Activated CD8-positive, alpha-beta memory T cell treated with anti-CD3 and anti-CD28 coated beads, Interleukin-2, amount 50 U/mL, for 48 hours (primary cell): ENCODE measurements around the gene FGFR2.
A peak's percentile ranks its signal among the peaks of the same experiment; 100 is the strongest.

Experiments
- DNase-seq: peaks from one replicate; pipeline ENCODE4 v3.0.0-alpha.2; 2020

Gene FGFR2

DNA sequence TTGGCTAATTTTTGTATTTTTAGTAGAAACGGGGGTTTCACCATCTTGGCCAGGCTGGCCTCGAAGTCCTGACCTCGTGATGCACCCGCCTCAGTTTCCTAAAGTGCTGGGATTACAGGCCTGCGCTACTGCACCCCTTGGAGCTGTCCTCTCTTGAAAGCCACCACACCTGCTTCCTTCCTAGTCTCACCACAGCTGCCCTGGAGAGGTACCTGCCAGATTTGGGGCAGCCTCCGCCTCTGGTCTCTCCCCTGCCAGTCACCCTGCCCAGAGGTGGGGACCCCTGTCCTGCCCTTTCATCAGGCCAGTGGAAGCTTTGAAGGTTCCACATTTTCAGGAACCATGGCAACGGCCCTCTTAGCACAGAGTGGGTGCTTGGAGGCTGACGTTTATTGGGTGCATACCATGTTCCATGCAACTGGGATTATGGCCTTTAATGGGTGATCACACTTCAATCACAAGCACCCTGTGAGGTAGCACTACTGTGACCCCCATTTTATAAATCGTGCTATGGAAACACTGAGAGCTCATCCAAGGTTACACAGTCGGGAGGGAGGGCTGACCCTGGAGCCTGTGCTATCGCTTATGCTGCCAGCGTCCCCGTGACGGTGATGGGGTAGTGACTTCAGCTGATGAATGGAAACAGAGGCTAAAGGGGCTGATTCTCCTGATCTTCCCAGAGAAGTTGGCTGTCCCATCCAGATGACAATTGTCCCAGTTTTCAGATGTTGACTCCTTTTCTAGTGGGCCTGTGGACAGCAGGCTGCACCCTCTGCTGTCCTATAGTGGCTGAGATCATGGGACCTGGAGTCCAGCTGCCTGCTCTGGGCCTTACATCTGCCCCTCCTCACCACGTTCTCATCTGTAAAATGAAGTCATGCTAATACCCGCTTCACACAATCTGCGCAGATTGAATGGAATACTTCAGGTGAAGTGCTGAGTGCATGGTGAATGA, 11.5 kb upstream of the FGFR2 start:
- no peak for DNase-seq

DNA sequence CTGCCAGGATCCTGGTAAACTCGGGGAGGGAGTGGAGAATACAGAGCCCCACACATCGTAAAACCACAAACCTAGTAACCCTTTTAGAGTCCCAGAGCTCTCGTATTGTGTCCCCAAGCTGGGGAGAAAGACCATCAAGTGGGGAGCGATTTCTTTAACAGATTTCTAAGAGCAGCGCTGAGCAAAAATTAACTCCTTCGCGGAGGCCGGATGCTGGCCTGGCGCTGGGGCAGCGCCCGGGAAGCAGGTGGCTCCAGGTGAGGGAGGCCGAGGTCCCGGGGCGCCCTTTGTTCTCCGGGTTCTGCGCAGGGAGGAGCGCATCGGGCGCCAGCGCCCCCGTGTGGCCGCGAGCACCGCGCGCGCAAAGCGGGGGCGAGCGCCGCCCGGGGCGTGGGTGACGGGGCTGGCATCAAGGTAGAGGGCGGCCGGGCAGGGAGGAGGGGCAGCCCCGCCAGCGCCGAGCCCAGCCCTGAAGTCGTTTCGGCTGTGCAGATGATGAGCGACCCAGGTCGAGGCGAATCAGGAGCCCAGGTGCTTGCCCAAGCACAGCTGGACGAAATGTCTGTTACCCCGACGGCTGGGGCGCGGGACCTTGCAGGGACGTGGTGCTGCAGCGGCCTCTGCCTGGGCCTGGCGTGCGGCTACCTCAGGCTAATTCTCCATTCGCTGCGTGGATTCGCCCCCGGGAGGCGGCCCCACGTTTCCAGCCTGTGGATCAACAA, 10.4 kb upstream of the FGFR2 start:
- peak; percentile 79 for DNase-seq

DNA sequence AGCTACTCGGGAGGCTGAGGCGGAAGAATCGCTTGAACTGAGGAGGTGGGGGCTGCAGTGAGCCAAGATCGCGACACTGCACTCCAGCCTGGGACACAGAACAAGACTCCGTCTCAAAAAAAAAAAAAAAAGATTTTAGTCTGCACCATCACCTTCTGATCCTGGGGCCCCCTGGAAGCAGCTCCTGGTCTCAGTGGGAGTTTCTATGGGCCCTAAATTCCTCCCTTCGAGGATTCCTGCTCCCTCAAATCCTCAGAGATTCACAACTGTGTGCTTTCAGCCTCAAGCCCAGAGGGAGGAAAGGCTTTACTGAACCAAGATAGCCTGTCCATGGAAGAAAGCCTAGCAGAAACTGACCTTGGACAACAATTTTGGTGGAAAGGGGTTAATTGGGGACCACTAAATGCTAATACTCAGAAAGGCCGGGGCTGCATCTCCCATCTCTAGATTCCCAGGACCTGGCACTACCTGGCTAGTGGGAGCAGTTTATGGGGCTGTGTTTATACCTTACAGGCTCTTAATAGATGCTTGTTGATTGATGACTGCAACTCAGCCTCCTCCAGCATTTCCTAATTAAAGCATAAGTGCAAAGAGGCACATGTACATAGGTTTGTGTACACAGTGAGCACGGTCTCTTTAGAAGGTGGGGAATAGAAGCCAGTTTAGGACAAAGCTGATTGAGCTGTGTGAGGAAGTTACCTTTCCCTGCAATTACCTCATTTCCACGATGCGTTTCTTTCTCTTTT, 9.2 kb upstream of the FGFR2 start:
- no peak for DNase-seq

DNA sequence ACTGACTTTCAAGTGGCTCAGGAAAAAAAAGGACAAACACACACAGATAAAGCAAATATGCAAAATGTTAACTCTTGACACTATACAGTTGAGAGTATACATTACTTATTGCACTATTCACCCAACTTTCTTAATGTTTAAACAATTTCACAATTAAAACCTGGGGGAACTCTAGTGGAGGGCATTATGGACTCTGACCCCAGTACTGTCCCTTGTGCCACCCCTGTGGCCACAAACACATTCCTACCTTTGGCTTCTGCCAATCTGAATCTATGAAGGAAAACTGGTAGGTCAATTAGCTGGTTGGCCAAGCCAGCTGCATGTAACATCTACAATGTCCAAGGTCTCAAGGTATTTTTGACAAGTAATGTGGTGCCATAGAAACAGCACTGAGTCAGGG, 7.5 kb upstream of the FGFR2 start:
- DNase-seq, result no peak

DNA sequence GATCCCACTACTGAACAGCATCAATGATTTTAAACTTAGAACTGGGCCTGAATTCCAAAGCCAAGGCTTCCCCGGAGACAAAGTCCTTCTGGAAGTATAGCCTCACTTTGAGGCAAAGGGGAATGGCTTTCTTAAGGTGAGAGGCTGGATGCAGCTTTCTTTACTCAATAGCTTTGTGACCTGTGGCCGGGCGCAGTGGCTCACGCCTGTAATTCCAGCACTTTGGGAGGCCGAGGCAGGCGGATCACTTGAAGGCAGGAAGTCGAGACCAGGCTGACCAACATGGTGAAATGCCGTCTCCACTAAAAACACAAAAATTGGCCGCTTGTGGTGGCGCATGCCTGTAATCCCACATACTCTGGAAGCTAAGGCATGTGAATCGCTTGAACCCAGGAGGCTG, 3.2 kb upstream of the FGFR2 start:
- DNase-seq, result no peak

DNA sequence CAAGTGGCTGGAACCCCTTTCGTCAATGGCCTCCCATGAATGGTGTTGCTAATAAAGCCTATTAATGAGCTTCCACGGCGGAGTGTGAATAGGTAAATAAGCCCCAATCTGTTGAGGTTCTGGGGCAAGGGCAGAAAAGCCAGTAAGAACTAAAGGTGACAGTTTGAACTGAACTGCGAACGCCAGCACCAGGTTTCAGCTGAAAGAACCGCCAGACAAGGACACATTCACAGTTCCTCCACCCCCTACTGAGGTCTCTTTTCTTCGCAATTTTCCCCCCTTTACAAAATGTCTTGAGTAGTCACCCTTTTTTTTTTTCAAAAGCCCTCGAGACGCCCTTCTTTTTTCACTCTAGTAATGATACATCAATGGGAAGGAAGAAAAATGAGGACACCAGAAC, 2.4 kb upstream of the FGFR2 start:
- no peak for DNase-seq

DNA sequence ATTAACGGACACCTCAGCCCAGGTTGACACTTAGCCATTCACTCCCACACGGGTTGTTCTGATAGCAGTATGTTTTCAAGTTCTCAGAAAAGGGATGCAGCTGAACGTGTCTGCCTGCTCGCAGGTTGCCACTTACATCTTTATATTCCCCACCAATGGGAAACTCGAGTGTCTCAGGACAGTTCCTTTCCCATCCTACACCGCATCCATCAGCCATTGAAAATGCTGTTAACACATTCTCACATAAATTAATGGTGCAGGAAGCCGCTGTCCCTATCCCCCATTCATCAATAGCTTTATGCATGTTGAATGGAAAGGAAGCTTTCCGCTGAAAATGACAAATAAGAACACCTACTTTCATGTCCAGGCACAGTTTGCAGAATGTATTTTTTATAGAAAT, 1.7 kb upstream of the FGFR2 start:
- DNase-seq, result no peak

DNA sequence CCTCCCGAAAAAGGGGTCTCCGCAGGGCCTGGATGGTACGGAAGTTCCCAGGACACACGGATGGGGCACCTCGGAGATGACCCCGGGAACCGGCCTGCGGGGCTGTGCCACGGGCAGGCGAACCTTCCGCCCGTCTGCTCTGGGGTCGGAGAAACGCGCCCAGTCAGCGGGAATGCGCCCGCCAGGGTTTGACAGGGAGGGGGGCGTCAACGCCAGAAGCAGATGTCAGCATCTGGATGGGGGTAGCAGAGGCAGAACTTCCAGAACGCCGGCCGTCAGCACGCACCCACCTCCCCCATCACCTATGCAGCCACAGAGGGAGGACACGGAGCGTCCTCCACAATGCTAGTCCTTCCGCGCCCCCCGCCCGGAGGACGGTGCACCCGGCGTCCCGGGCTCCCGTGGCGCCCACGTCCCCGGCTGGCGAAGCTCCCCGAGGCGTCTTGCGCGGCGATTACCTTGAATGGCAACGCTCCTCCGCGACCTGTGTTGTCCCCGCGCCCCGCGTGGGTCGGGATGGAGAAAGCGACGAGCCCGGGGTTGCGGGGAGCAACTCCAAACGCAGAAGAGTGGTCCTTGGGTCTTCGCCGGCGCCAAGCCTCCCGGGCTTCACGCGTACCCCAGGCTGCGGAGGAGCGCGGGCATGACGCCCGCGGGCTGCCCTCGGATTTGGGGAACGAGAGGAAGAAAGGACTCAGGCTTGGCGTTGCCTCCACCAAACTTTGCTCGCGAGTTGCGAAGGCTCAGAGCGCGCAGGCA, 561 bp downstream of the FGFR2 start:
- DNase-seq, result no peak

DNA sequence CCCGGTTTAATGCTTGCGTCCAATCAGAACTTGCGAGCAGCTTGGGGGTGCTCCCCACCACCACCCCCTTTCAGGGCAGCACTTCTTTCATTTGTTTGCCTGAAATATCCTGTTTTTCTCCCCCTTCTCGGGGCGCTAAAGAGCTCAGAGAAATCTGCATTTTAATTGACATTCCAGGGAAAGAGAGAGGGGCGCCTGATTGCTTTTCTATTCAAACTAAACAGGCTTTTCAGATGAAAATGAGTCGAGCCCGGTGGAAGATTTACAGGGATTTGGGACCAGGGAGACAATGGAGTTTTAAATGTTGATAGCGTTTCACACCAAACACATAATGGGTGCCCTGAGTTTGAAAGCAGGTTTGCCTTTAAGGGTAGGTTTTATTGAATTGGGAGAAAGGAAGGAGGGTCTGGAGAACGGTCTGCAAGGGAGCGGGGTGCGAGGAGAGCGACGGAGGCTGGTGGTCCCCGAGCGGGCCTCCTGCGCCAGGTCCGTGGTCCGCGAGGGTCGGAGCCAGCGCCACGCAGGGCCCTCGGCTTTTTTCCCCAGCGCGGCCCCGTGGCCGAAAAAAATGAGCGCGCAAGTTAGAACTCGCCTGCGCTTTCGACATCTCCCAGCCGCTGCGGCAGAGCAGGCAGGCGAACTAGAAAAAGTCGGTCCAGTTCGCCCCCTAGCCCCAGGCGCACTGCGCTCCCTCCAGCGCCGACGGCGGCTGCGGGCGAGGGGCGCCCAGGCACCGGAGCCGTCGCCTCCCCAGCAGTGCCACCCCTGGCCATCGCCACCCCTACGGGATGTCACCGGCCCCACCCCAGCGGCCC, 1.3 kb downstream of the FGFR2 start:
- DNase-seq, result no peak

DNA sequence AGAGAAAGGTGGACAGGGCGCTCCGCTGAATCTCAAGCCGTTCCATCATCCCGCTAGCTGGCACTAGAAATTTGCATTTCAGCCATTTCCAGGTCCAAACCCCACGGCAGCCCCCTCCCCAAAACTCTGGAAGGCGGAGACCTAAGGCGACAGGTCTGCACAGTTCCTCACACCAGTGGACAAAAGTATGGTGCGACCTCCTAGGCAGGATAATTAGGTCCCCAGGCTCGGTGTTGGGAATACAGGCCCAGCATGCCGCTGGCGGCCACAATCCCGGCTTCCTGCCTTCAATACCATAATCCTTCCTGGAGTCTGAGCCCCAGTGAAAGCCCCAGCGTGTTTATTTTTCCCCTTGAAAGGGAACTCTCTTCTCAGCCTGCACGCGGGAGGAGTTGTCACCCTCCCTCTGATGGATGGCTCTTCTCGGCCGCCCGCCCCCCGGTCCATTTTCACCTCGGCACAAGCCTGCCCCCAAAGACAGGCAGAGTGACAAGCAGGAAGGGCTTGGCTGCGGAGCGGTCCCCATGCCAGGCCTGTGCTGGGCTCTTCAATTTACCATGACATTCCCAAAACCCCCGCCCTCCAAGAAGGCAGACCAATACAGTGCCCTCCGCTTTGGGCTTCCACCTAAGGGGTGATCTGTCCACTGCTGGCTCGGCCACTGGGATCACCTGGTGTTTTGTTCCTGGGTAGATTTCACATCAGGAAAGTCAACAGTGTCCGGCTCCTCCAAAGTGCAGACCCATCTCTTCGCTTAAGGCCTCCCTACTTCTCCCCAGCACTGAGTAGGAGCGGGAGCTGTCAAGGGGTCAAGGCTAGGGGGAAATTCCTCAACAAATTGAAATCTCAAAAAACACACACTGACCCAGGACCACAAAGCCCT, 2.2 kb downstream of the FGFR2 start:
- DNase-seq, result no peak

DNA sequence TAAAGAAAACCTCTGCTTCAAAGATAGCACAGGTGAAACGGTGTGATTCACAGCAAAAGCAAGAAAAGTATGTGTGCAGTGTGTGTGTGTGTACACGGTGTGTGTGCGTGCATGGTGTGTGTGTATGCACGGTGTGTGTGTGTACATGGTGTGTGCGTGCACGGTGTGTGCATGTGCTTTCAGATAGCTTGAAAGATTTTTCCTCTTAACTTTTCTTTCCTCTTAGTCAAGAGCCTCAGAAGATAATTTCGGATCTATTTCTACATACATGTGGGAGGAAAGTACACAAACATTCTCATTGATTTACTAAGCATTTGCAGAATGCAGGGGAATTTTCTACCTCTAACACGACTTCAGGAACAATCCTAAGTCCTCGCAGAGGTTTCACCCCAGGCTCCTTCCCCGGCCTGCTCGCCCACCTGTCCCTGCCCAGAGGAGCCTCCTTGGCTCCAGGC, 2.9 kb downstream of the FGFR2 start:
- DNase-seq, result no peak

DNA sequence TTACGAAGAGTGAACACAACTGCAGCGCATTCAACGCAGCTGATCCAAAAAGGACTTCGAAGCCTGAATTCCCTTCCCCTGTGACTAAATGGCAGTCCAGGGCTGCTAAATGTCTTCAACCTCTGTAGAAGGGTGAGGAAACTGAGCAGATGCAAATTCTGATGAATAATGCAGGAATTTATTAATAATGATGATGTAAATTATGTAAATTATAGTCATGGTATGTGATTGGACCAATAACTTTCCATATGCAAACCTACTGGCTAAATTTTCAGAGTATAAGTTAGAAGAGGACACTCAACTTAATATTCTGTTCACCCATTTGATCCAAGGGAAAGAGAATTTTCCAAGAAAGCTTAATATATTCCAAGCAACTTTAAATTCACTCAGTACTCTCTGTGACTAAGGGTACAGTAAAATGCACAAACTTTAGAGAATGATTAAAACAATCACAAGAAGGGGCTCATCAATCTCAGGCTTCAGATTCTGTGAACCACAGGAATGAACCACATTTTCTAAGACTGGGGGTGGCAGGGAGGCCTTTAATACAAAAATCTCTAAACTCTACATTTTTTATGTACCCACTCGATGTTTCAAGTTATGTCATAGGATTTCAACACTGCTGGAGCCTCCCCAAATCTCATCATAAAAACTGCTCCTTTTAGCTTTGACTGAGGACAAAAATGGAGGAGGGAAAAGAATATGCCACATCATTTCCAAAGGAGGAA, 3.5 kb downstream of the FGFR2 start:
- no peak for DNase-seq

DNA sequence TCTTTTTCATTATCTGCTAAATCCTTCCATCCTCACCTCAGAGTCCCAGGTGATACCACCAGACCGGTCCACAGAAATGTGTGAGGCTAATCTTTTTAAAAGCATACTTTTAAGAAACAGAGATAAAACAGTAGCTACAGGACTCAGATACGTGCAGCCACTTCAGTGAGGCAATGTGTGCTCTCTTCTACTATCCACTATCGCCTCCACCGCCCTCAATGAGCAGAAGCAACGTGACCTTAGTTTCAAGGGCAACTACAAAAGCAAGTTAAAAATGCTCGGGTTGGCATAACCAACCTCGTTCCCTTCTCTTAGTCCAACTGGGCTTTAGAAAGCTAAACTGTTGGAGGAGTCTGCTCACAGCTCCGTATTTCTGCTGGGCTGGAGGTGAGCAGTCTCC, 4.2 kb downstream of the FGFR2 start:
- DNase-seq, result no peak

DNA sequence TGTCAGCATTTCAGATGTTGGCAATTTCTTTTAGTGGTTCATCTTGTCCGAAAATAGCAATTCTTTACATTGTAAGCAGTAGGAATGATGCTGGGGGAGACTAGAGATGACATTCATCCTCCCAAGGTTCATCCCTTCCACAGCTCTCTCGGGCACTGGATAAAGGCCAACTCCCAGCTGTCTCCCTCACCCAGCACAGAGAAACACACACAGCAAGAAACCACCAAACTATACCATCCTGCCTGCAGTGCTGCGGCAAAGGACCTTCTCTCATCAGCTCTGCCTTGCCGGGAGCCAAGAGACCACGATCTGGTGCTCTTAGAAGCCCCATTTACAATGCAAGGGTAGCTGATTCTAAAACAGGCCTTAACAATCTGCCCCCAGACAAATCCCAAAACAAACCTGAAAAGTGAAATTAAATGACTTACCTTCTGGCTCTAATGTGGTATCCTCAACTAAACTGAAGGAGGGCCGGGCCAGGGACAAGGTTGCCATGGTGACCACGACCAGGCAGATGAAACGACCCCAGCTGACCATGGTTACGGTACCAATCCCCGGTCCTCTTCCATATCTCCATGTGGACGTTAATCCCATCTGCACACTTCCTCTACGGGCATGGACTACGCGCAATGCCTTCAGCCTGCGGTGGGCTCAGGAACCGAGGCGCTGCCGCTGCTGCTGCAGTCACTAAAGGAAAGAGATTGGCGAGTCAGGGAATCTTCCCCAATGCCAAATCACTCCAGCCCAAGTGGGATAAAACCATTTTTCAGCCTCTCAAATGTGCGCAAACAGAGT, 4.8 kb downstream of the FGFR2 start:
- no peak for DNase-seq

DNA sequence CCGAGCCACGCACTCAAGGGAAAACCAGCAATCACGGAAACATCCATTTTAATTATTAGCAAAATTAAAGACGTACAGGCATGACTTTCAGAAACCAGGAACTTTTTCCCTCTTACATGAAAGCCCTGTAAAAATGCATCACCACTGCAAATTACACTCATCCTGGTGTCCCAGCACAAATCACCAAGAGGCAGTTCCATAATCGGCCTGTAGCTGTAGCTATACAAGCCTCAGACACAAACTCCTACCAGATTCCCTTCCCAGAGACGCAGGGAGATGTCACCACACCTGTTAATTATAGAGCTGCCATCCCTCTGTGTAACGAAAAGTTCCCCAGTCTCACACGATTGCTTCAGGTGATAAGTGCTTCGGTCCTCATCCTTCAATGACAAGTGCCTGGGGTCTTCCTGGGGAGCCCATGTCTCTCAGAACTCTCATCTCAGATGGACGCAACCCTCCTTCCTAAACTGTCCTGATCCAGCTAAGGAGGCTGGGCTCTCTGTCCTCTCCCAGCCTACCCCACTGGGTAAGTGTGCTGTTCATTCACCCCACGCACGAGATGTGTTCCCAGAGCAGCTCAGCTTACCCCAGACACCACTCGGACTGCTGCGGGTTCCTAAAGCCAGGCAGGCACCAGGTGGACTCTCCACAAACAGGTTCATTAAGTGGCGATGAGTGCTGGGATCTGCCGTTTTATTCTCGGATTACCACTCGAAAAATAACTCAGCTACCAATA, 5.9 kb downstream of the FGFR2 start:
- DNase-seq, result no peak

DNA sequence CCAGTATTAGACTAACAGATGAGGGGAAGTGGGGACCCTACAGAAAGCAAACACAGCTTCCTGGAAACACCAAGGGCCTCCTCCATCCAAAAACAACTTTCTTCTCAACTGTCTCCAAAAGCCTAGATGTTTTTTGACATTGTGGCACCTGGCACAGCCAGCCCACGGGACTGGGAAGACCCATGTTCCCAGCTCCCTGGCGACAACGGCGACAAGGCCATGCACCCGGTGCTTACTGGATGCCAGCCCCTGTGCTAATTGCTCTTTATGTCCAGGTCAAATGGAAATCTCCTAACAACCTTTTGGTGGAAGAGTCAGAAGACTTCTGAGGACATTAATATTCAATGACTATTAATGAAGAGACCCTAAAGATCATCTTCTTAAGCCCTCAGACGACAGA, 7.1 kb downstream of the FGFR2 start:
- DNase-seq, result no peak

DNA sequence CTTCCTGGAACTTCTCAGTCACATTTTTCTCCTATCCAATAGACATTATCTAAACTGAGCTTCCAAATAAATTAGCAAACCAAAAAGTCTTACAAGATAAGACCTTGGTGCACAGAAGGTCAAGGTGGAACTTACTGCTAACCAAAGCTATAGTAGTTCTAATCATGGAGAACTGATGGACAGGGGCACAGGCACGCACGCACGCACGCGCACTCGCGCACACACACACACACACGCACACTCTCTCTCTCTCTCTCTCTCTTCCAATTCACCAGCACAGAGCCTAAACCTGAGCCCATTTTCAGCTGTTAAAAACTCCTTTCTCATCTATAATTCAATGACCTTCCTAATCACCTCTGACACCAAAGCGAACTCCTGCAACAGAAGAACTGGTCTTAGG, 7.5 kb downstream of the FGFR2 start:
- no peak for DNase-seq

DNA sequence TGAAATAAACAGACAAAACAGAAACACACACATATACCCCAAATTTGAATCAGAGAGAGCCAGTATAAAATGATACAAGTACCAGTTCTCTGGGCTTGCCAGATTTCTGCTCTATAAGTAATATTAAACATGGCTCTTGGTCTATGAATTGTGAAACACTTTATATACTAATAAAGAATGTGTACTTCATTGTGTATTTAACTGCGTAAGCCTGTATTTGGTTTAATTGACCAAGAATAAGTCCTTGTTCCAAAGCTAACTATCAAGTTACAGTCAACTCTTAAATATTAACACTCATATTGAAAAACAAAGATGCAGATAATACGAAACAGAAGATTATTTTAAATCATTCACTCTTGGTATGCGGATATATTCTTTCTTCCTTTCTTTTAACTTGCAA, 8.7 kb downstream of the FGFR2 start:
- DNase-seq, result no peak
